Neuronal stem cell (in vitro differentiated cells): Measurements from ENCODE around the gene GXYLT1. TPM values are rescaled to one million over a fixed set of nuclear protein-coding genes. Genes with fewer than 3 reads are reported as not detected.

Experiments used
- DNase-seq: peaks from one replicate; pipeline ENCODE4 v3.0.0-alpha.2; 2013; ENCODE audit warnings: low spot score
- H2AFZ ChIP-seq: one replicate; pipeline ENCODE4 v1.6.1; 2013; ENCODE audit warnings: mild to moderate bottlenecking, low read length, inconsistent platforms
- H2AK5ac ChIP-seq: 2 replicates; pipeline ENCODE4 v1.6.1; 2013; ENCODE audit warnings: low read depth, mild to moderate bottlenecking, inconsistent platforms, low read length, moderate library complexity, mixed read lengths
- H2BK120ac ChIP-seq: 2 replicates; pipeline ENCODE4 v1.6.1; 2013; ENCODE audit warnings: low read depth, mild to moderate bottlenecking, inconsistent platforms, low read length, moderate library complexity, mixed read lengths
- H2BK12ac ChIP-seq: one replicate; pipeline ENCODE4 v1.6.1; 2013; ENCODE audit warnings: low read length, inconsistent platforms
- H2BK15ac ChIP-seq: 2 replicates; pipeline ENCODE4 v1.6.1; 2013; ENCODE audit warnings: mild to moderate bottlenecking, low read length, inconsistent platforms, mixed read lengths
- H2BK5ac ChIP-seq: one replicate; pipeline ENCODE4 v1.6.1; 2013; ENCODE audit warnings: inconsistent platforms, mild to moderate bottlenecking, low read length, moderate library complexity
- H3K14ac ChIP-seq: one replicate; pipeline ENCODE4 v1.6.1; 2013; ENCODE audit warnings: low read length, inconsistent platforms
- H3K18ac ChIP-seq: 2 replicates; pipeline ENCODE4 v1.6.1; 2013; ENCODE audit warnings: low read length, inconsistent platforms
- H3K23ac ChIP-seq: 2 replicates; pipeline ENCODE4 v1.6.1; 2013; ENCODE audit warnings: low read depth, mild to moderate bottlenecking, mixed read lengths, low read length, inconsistent platforms; ENCODE audit not compliant: poor library complexity
- H3K27ac ChIP-seq: replicated peaks from 3 replicates; pipeline ENCODE4 v1.5.1; 2013; ENCODE audit warnings: low read length, inconsistent platforms
- H3K27me3 ChIP-seq, 3 experiments: 2 replicates each; pipeline ENCODE4 v1.6.1; 2013; ENCODE audit warnings: low read length in 3 of 3, mild to moderate bottlenecking in 2 of 3, inconsistent platforms in 1 of 3, low read depth in 1 of 3, mixed read lengths in 1 of 3, moderate library complexity in 1 of 3; ENCODE audit not compliant: control insufficient read depth in 3 of 3, insufficient read depth in 3 of 3
- H3K36me3 ChIP-seq, 2 donors: replicated peaks in 1 of 2; 2 replicates each; pipeline ENCODE4 v1.6.1; 2013; ENCODE audit warnings: low read length in 2 of 2; ENCODE audit not compliant: control insufficient read depth in 2 of 2, insufficient read depth in 2 of 2
- H3K4ac ChIP-seq: 2 replicates; pipeline ENCODE4 v1.6.1; 2013; ENCODE audit warnings: inconsistent platforms, mild to moderate bottlenecking, low read length, moderate library complexity
- H3K4me1 ChIP-seq, 2 donors: 1 replicate in 1 of 2; 2 replicates in 1 of 2; pipeline ENCODE4 v1.6.1; 2013; ENCODE audit warnings: low read length in 2 of 2, low read depth in 1 of 2; ENCODE audit not compliant: control insufficient read depth in 2 of 2, insufficient read depth in 1 of 2
- H3K4me2 ChIP-seq: one replicate; pipeline ENCODE4 v1.6.1; 2013; ENCODE audit warnings: mild to moderate bottlenecking, low read length, inconsistent platforms; ENCODE audit not compliant: insufficient read depth, poor library complexity, severe bottlenecking
- H3K4me3 ChIP-seq, 2 donors: 2 replicates each; pipeline ENCODE4 v1.5.1; 2013; ENCODE audit warnings: low read length in 2 of 2, mild to moderate bottlenecking in 2 of 2, inconsistent platforms in 1 of 2, moderate library complexity in 1 of 2
- H3K79me1 ChIP-seq: one replicate; pipeline ENCODE4 v1.6.1; 2013; ENCODE audit warnings: low read depth, mild to moderate bottlenecking, inconsistent platforms, low read length, moderate library complexity
- H3K9ac ChIP-seq: one replicate; pipeline ENCODE4 v1.6.1; 2013; ENCODE audit warnings: mild to moderate bottlenecking, low read depth, low read length, inconsistent platforms; ENCODE audit not compliant: poor library complexity
- H3K9me3 ChIP-seq, 2 donors: replicated peaks in 1 of 2; 2 replicates each; pipeline versions ENCODE3 to v1.6.1; 2013; ENCODE audit warnings: low read length in 2 of 2, mild to moderate bottlenecking in 2 of 2, inconsistent platforms in 1 of 2, low read depth in 1 of 2, mixed read lengths in 1 of 2, moderate library complexity in 1 of 2; ENCODE audit not compliant: control insufficient read depth in 2 of 2, insufficient read depth in 1 of 2
- H4K8ac ChIP-seq: one replicate; pipeline ENCODE4 v1.6.1; 2013; ENCODE audit warnings: low read depth, mild to moderate bottlenecking, inconsistent platforms, low read length, moderate library complexity
- H4K91ac ChIP-seq: one replicate; pipeline ENCODE4 v1.6.1; 2013; ENCODE audit warnings: low read length, low read depth, mild to moderate bottlenecking, inconsistent platforms; ENCODE audit not compliant: poor library complexity
- WGBS, 2 donors: extraction: QIAGEN DNeasy Blood & Tissue Kit; methylation state at CpG; one replicate each; pipeline ENCODE4 v1.1.7; 2013; ENCODE audit warnings: missing lambda C conversion rate in 2 of 2, mixed read lengths in 1 of 2; ENCODE audit not compliant: insufficient read length in 2 of 2, insufficient replicate concordance in 1 of 2; ENCODE audit errors: extremely low coverage in 2 of 2; 5-methylcytosine and 5-hydroxymethylcytosine counted together
- polyA plus RNA-seq, 2 experiments: library from polyadenylated mRNA; stranded (reverse); fragments of 200-250 nt; gene quantifications; one replicate each; pipeline ENCODE4 v1.2.3, GENCODE V29; 2013

The GXYLT1 gene
- 7.8 TPM for polyA plus RNA-seq (2013, experiment 1 of 2)
- 7.5 TPM for polyA plus RNA-seq (2013, experiment 2 of 2)

- Histone ChIP-seq H3K18ac (peak within 1 kb of the TSS; percentile 97), H2BK12ac (no peak within 1 kb of the TSS), H3K27me3 (no peaks in the 10 kb centered on the region), H3K36me3 (no peaks in the 10 kb centered on the region), H4K8ac (no peak within 1 kb of the TSS), H2AFZ (peak within 1 kb of the TSS; percentile 90), H3K23ac (peak within 1 kb of the TSS; percentile 87), H3K4me3 (peak within 1 kb of the TSS; percentile 67 to 97), H2BK5ac (peak within 1 kb of the TSS; percentile 83), H3K27ac (peak within 1 kb of the TSS; percentile 91), H3K4ac (no peak within 1 kb of the TSS), H2BK15ac (no peak within 1 kb of the TSS), H3K14ac (no peak within 1 kb of the TSS), H3K4me2 (peak within 1 kb of the TSS; percentile 75), H2BK120ac (peak within 1 kb of the TSS; percentile 88), H3K4me1 (peaks cover 5 to 7% of the 10 kb centered on the region in 2 donors), H3K9ac (peak within 1 kb of the TSS; percentile 96), H4K91ac (no peak within 1 kb of the TSS), H3K9me3 (no peaks in the 10 kb centered on the region), H2AK5ac (no peak within 1 kb of the TSS), H3K79me1 (no peaks in the 10 kb centered on the region)
- no CpG with 5 or more reads among the region's 106 CpGs for WGBS, 2 donors
- DNase-seq, result peak; percentile 93
Measured at GRCh38 chr12:42144408-42145196, at the start of gene GXYLT1. Gene GXYLT1 (minus strand): TSS chr12:42144874. CDS start chr12:42144646, 228 bp downstream.

GRCh38 chr12:42192686-42193085 lies 48.0 kb upstream of the GXYLT1 start:
- Histone ChIP-seq H2AK5ac (no peak overlapping the region), H2BK15ac (no peak overlapping the region), H4K8ac (no peak overlapping the region), H3K9me3 (no peaks in the 10 kb centered on the region), H3K9ac (no peak overlapping the region), H3K4ac (no peak overlapping the region), H3K23ac (no peak overlapping the region), H3K4me3 (no peak overlapping the region), H2BK12ac (no peak overlapping the region), H3K4me2 (no peak overlapping the region), H3K14ac (no peak overlapping the region), H2BK5ac (no peak overlapping the region), H2AFZ (no peak overlapping the region), H3K79me1 (no peaks in the 10 kb centered on the region), H3K27ac (no peak overlapping the region), H3K27me3 (no peaks in the 10 kb centered on the region), H3K36me3 (peaks cover 0 to 31% of the 10 kb centered on the region in 2 donors), H3K18ac (no peak overlapping the region), H3K4me1 (peaks cover 2% of the 10 kb centered on the region in 2 donors), H2BK120ac (no peak overlapping the region), H4K91ac (no peak overlapping the region)
- no CpG with 5 or more reads among the region's 6 CpGs for WGBS, 2 donors
- DNase-seq, result no peak

GRCh38 chr12:42192258-42192657 lies 47.6 kb upstream of the GXYLT1 start:
- Histone ChIP-seq H3K4me1 (peaks cover 2% of the 10 kb centered on the region in 2 donors), H2BK5ac (no peak overlapping the region), H2BK12ac (no peak overlapping the region), H3K27me3 (no peaks in the 10 kb centered on the region), H3K14ac (no peak overlapping the region), H3K9me3 (no peaks in the 10 kb centered on the region), H2BK120ac (no peak overlapping the region), H3K27ac (no peak overlapping the region), H3K4me3 (no peak overlapping the region), H3K36me3 (peaks cover 0 to 28% of the 10 kb centered on the region in 2 donors), H4K8ac (no peak overlapping the region), H2BK15ac (no peak overlapping the region), H3K18ac (no peak overlapping the region), H2AK5ac (no peak overlapping the region), H3K79me1 (no peaks in the 10 kb centered on the region), H4K91ac (no peak overlapping the region), H3K4ac (no peak overlapping the region), H3K4me2 (no peak overlapping the region), H3K9ac (no peak overlapping the region), H2AFZ (no peak overlapping the region), H3K23ac (peak overlapping the region; percentile 65)
- no peak for DNase-seq
- no CpG with 5 or more reads among the region's 1 CpG for WGBS, 2 donors

GRCh38 chr12:42190376-42190775 lies 45.7 kb upstream of the GXYLT1 start:
- H3K9me3 ChIP-seq, result no peaks in the 10 kb centered on the region
- no peak for DNase-seq
- H3K14ac ChIP-seq, result no peak overlapping the region
- no peak overlapping the region for H2BK15ac ChIP-seq
- H3K9ac ChIP-seq, result no peak overlapping the region
- H2AFZ ChIP-seq, result no peak overlapping the region
- no peak overlapping the region for H3K23ac ChIP-seq
- H3K4me2 ChIP-seq, result no peak overlapping the region
- H3K79me1 ChIP-seq, result no peaks in the 10 kb centered on the region
- no peak overlapping the region for H2BK5ac ChIP-seq
- no peaks in the 10 kb centered on the region for H3K27me3 ChIP-seq
- H3K4ac ChIP-seq, result no peak overlapping the region
- no peak overlapping the region for H3K4me3 ChIP-seq
- H3K36me3 ChIP-seq, result peaks cover 0 to 23% of the 10 kb centered on the region in 2 donors
- no peak overlapping the region for H2BK120ac ChIP-seq
- H4K8ac ChIP-seq, result no peak overlapping the region
- H3K18ac ChIP-seq, result no peak overlapping the region
- H3K4me1 ChIP-seq, result no peaks in the 10 kb centered on the region
- H2AK5ac ChIP-seq, result no peak overlapping the region
- H3K27ac ChIP-seq, result no peak overlapping the region
- no peak overlapping the region for H4K91ac ChIP-seq
- no peak overlapping the region for H2BK12ac ChIP-seq
